Liver (tissue), 9 donors: Measurements from ENCODE around the gene SLC2A4RG. TPM values are rescaled to one million over a fixed set of nuclear protein-coding genes. Genes with fewer than 3 reads are reported as not detected.

Source experiments
- DNase-seq: peaks from one replicate; pipeline ENCODE4 v3.0.0-alpha.2; 2017; ENCODE audit warnings: low spot score
- H3K27ac ChIP-seq, 2 donors: one replicate each; pipeline ENCODE4 v1.7.0; 2013; ENCODE audit warnings: inconsistent platforms in 2 of 2, low read length in 2 of 2, control low read depth in 1 of 2, low read depth in 1 of 2, mild to moderate bottlenecking in 1 of 2
- H3K27me3 ChIP-seq, 4 donors: one replicate each; pipeline versions ENCODE4 v1.6.1 to v1.7.0; 2013; ENCODE audit warnings: low read length in 3 of 4, inconsistent platforms in 1 of 4, mild to moderate bottlenecking in 1 of 4, moderate library complexity in 1 of 4; ENCODE audit not compliant: control insufficient read depth in 4 of 4, insufficient read depth in 4 of 4
- H3K36me3 ChIP-seq, 4 donors: one replicate each; pipeline versions ENCODE4 v1.6.1 to v1.7.0; 2013; ENCODE audit warnings: low read length in 3 of 4, mild to moderate bottlenecking in 3 of 4, low read depth in 1 of 4, moderate library complexity in 1 of 4; ENCODE audit not compliant: control insufficient read depth in 4 of 4, insufficient read depth in 3 of 4
- H3K4me1 ChIP-seq, 4 donors: one replicate each; pipeline versions ENCODE4 v1.6.1 to v1.7.0; 2013; ENCODE audit warnings: low read length in 3 of 4, mild to moderate bottlenecking in 3 of 4, moderate library complexity in 1 of 4; ENCODE audit not compliant: control insufficient read depth in 4 of 4, insufficient read depth in 4 of 4
- H3K4me3 ChIP-seq, 3 donors: one replicate each; pipeline versions ENCODE4 v1.6.1 to v1.7.0; 2013; ENCODE audit warnings: low read length in 3 of 3, control low read depth in 1 of 3, low read depth in 1 of 3, mild to moderate bottlenecking in 1 of 3
- H3K9ac ChIP-seq, 2 donors: one replicate each; pipeline ENCODE4 v1.7.0; 2013; ENCODE audit warnings: low read length in 2 of 2, mild to moderate bottlenecking in 2 of 2, moderate library complexity in 2 of 2, control low read depth in 1 of 2, low read depth in 1 of 2
- H3K9me3 ChIP-seq, 4 donors: one replicate each; pipeline versions ENCODE4 v1.6.1 to v1.7.0; 2013; ENCODE audit warnings: low read length in 3 of 4; ENCODE audit not compliant: control insufficient read depth in 4 of 4
- FOXA1 ChIP-seq: IDR thresholded peaks from 2 replicates; pipeline ENCODE4 v1.6.1; 2016; ENCODE audit warnings: antibody characterized with exemption
- FOXA2 ChIP-seq: IDR thresholded peaks from 2 replicates; pipeline ENCODE4 v1.6.1; 2016; ENCODE audit warnings: antibody characterized with exemption
- GABPA ChIP-seq, 2 donors: IDR thresholded peaks in 1 of 2; conservative IDR thresholded peaks in 1 of 2; 2 replicates each; pipeline ENCODE4 v1.6.1; 2016; ENCODE audit warnings: antibody characterized with exemption in 2 of 2, mild to moderate bottlenecking in 1 of 2, moderate library complexity in 1 of 2
- HNF4A ChIP-seq, 2 donors: conservative IDR thresholded peaks; 2 replicates each; pipeline ENCODE4 v1.6.1; 2016; ENCODE audit warnings: antibody characterized with exemption in 2 of 2, mild to moderate bottlenecking in 2 of 2
- HNF4G ChIP-seq: IDR thresholded peaks from 2 replicates; pipeline ENCODE4 v1.6.1; 2016; ENCODE audit warnings: antibody characterized with exemption
- JUND ChIP-seq, 2 donors: IDR thresholded peaks; 2 replicates each; pipeline ENCODE4 v1.6.1; 2016; ENCODE audit warnings: antibody characterized with exemption in 2 of 2
- NR2F2 ChIP-seq: IDR thresholded peaks from 2 replicates; pipeline ENCODE4 v1.6.1; 2016; ENCODE audit warnings: antibody characterized with exemption
- RXRA ChIP-seq, 2 donors: IDR thresholded peaks; 2 replicates each; pipeline ENCODE4 v1.6.1; 2017 to 2018; ENCODE audit warnings: antibody characterized with exemption in 2 of 2, mild to moderate bottlenecking in 1 of 2
- TAF1 ChIP-seq: conservative IDR thresholded peaks from 2 replicates; pipeline ENCODE4 v1.6.1; 2016; ENCODE audit warnings: antibody characterized with exemption, mild to moderate bottlenecking
- YY1 ChIP-seq: IDR thresholded peaks from 2 replicates; pipeline ENCODE4 v1.6.1; 2016; ENCODE audit warnings: antibody characterized with exemption, mild to moderate bottlenecking
- WGBS: extraction: QIAGEN DNeasy Blood & Tissue Kit; methylation state at CpG from one replicate; pipeline ENCODE4 v1.1.7; 2013; 5-methylcytosine and 5-hydroxymethylcytosine counted together
- polyA plus RNA-seq, 2 donors: library from polyadenylated mRNA; stranded (reverse) in 1 of 2; unstranded in 1 of 2; fragments of 200-250 nt in 1 of 2; fragments of >200 nt in 1 of 2; fragmentation: Nextera tagmentation in 1 of 2; extraction: Ambion mirVana in 1 of 2; gene quantifications; one replicate each; pipeline versions ENCODE4 v1.2.1 to v1.2.3, GENCODE V29; 2013 to 2015
- total RNA-seq, 2 donors: library from RNA; depleted of rRNA; stranded (reverse); fragments of >200 nt; gene quantifications; one replicate each; pipeline ENCODE4 v1.2.3, GENCODE V29; 2014
- TF ChIP-seq, protein P1 (sequence below): IDR thresholded peaks from 2 replicates; pipeline ENCODE4 v1.6.1; 2016; ENCODE audit warnings: antibody characterized with exemption
- donor health status: healthy.
- donor health status: healthy.
- donor health status: healthy.
- donor health status: healthy.
- donor health status: healthy.

Gene SLC2A4RG
- total and polyA plus RNA-seq, 4 donors: 22.2 to 39.7 (median 29.4) TPM

DNA sequence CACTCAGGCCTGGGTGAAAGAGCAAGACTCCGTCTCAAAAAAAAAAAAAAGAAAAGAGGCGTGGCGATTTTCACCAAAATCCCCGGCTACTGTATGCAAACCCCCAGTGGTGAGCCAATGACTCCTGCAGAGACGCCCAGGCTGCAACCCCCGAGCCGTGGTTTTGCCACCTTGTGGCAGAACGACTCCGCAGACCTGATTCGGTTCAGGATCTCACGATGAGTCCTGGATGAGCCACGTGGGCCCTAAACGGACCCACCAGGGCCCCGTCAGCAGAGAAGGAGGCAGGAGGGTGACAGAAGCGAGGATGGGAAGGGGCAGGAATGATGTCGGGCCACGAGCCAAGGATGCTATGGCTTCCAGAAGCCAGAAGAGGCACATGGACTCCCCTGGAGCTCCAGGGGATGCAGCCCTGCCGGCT, 42.5 kb downstream of the SLC2A4RG start:
- DNase-seq: no peak

DNA sequence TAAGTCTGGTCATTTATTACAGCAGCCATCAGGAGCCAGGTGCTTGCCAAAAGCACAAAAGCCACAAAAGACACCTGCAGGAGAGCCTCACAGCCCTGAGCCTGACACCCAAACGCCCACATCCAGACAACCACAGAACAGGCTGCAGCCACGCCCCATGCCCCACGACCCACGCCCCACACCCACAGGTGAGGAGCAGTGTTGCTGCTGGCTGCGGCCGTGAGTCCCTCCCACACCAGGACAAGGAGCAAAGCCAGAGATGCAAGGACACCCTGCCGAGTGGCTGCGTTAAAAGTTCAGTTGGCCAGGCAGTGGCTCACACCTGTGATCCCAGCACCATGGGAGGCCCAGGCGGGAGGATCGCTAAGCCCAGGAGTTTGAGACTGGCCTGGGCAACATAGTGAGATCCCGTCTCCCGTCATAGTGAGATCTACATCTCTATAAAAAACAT, 43.0 kb downstream of the SLC2A4RG start:
- no peaks in the 10 kb centered on the region for H3K36me3 ChIP-seq
- 85% methylated on average over 12 of the region's 12 CpGs for WGBS
- no peak for TF ChIP-seq HNF4A (conservative IDR thresholded peaks at IDR 0.05)
- no peak for TF ChIP-seq JUND (IDR thresholded peaks at IDR 0.05)
- no peak for TF ChIP-seq FOXA2
- TF ChIP-seq GABPA (IDR thresholded peaks at IDR 0.05 in 1 of 2, conservative IDR thresholded peaks at IDR 0.05 in 1 of 2): no peak
- no peak for TF ChIP-seq NR2F2
- H3K9me3 ChIP-seq: no peaks in the 10 kb centered on the region
- no peak overlapping the region for H3K27ac ChIP-seq
- peaks cover 0 to 3% (median 0%) of the 10 kb centered on the region in 4 donors for H3K4me1 ChIP-seq
- no peak for DNase-seq
- no peak overlapping the region for H3K9ac ChIP-seq
- H3K4me3 ChIP-seq: no peak overlapping the region
- no peaks in the 10 kb centered on the region for H3K27me3 ChIP-seq

More for the DNA sequence above, 42.5 kb downstream of the SLC2A4RG start:
- Histone ChIP-seq H3K4me1 (peaks cover 0 to 3% (median 0%) of the 10 kb centered on the region in 4 donors), H3K27me3 (no peaks in the 10 kb centered on the region), H3K27ac (no peak overlapping the region), H3K9me3 (no peaks in the 10 kb centered on the region), H3K36me3 (no peaks in the 10 kb centered on the region), H3K4me3 (no peak overlapping the region), H3K9ac (no peak overlapping the region)
- whole genome bisulfite sequencing: 75% methylated on average over 18 of the region's 18 CpGs
- TF ChIP-seq GABPA (IDR thresholded peaks at IDR 0.05 in 1 of 2, conservative IDR thresholded peaks at IDR 0.05 in 1 of 2) (no peak), NR2F2 (no peak), FOXA2 (no peak), YY1 (no peak), TAF1 (no peak), FOXA1 (no peak), RXRA (IDR thresholded peaks at IDR 0.05) (no peak), HNF4G (no peak)
- TF ChIP-seq, protein P1, sequence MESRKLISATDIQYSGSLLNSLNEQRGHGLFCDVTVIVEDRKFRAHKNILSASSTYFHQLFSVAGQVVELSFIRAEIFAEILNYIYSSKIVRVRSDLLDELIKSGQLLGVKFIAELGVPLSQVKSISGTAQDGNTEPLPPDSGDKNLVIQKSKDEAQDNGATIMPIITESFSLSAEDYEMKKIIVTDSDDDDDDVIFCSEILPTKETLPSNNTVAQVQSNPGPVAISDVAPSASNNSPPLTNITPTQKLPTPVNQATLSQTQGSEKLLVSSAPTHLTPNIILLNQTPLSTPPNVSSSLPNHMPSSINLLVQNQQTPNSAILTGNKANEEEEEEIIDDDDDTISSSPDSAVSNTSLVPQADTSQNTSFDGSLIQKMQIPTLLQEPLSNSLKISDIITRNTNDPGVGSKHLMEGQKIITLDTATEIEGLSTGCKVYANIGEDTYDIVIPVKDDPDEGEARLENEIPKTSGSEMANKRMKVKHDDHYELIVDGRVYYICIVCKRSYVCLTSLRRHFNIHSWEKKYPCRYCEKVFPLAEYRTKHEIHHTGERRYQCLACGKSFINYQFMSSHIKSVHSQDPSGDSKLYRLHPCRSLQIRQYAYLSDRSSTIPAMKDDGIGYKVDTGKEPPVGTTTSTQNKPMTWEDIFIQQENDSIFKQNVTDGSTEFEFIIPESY: no peak

DNA sequence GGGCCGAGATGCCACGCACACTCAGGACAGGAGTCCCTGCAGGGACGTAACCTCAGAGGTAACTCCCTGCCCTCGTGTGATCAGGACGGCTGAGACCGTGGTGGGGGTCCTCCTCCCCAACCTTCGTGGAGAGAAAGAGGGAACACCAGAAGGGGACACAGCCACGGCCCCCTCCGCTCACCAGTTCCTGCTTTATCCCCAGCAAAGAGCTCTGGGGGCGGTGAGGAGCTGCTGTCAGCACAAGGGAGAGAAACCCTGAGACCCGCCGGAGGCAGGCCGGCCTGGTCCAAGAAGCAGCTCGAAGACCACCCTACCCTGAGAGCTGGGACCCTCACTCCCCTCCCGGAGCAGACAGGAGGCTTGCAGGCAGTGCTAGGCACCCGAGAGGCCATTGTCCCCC, 44.4 kb downstream of the SLC2A4RG start:
- Histone ChIP-seq H3K27ac (no peak overlapping the region), H3K36me3 (no peaks in the 10 kb centered on the region), H3K4me1 (peaks cover 0 to 3% (median 0%) of the 10 kb centered on the region in 4 donors), H3K9me3 (no peaks in the 10 kb centered on the region), H3K4me3 (no peak overlapping the region), H3K27me3 (no peaks in the 10 kb centered on the region), H3K9ac (no peak overlapping the region)
- no peak for DNase-seq
- 90% methylated on average over 16 of the region's 16 CpGs for WGBS
- TF ChIP-seq, protein P1: no peak
